ENCODE data around the gene PGBD5. TPM values are rescaled to one million over a fixed set of nuclear protein-coding genes. Genes with fewer than 3 reads are reported as not detected.

PGBD5 gene
- total and polyA plus RNA-seq, 2 of the 13 experiments (the other 11 are each of a cell fraction or from before 2014, with no cell fraction given) = 0.04 to 0.13 TPM

DNA sequence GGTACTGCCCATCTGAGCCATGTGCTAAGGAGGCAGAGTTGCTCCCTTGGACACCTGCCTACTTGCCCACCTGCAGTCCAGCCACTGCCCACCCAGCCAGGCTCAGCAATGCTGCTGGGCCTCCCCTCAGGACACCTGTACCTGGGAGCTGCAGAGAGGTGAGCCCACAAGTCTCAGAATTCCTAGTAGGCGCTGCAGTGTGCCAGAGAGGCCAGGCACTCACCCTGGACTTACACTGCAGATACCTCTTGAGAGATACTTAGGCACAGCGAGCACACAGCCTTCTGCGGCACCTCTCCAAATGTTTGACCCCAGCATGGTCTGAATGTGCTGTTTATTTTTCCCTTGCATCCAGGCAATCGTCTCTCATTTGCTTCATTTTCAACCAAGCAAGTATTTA lies 71.0 kb downstream of the PGBD5 start:
- Histone ChIP-seq H3K9me3 (ENCODE audit: low read length) (no peaks in the 10 kb centered on the region), H2AFZ (ENCODE audit: low read length) (no peak overlapping the region), H4K20me1 (ENCODE audit: insufficient read depth, low read length) (no peaks in the 10 kb centered on the region), H3K9ac (ENCODE audit: insufficient read depth, low read depth, low read length) (no peak overlapping the region), H3K27ac (ENCODE audit: extremely low read length, insufficient read depth, low read length) (no peak overlapping the region), H3K27me3 (ENCODE audit: control insufficient read depth in 1 of 2, insufficient read depth in 2 of 2, low read length in 2 of 2) (peaks cover 0 to 17% of the 10 kb centered on the region in 2 experiments; a peak in 3 of 5 replicates), H3K4me2 (ENCODE audit: low read depth, low read length) (no peak overlapping the region), H3K4me3 (replicated peaks in 1 of 3; ENCODE audit: insufficient read depth in 1 of 3, low read depth in 2 of 3, low read length in 3 of 3) (no peak overlapping the region), H3K79me2 (ENCODE audit: insufficient read depth, low read length) (no peaks in the 10 kb centered on the region), H3K36me3 (replicated peaks in 1 of 2; ENCODE audit: control insufficient read depth in 1 of 2, insufficient read depth in 2 of 2, low read length in 2 of 2) (no peaks in the 10 kb centered on the region), H3K4me1 (ENCODE audit: insufficient read depth, low read length) (no peaks in the 10 kb centered on the region)
- TF ChIP-seq ZBTB4 (CRISPR knock-in tag; IDR thresholded peaks at IDR 0.05; ENCODE audit: borderline replicate concordance) (no peak), ZNF816 (CRISPR knock-in tag; IDR thresholded peaks at IDR 0.05; ENCODE audit: borderline replicate concordance) (no peak), ZNF124 (CRISPR knock-in tag; IDR thresholded peaks at IDR 0.05) (no peak), FOSL1 (CRISPR knock-in tag; IDR thresholded peaks at IDR 0.05; ENCODE audit: borderline replicate concordance) (no peak), ZNF598 (CRISPR knock-in tag; IDR thresholded peaks at IDR 0.05; ENCODE audit: borderline replicate concordance) (no peak), SP4 (CRISPR knock-in tag; IDR thresholded peaks at IDR 0.05) (no peak), ZNF703 (CRISPR knock-in tag; IDR thresholded peaks at IDR 0.05; ENCODE audit: borderline replicate concordance) (no peak), THYN1 (CRISPR knock-in tag; IDR thresholded peaks at IDR 0.05; ENCODE audit: borderline replicate concordance, low read depth) (no peak), ZFP36 (IDR thresholded peaks at IDR 0.05; ENCODE audit: borderline replicate concordance, low read depth, low read length, partially characterized antibody) (no peak), TSC22D2 (CRISPR knock-in tag; IDR thresholded peaks at IDR 0.05; ENCODE audit: borderline replicate concordance) (no peak), NFKBIZ (CRISPR knock-in tag; IDR thresholded peaks at IDR 0.05) (no peak), ZNF619 (CRISPR knock-in tag; IDR thresholded peaks at IDR 0.05) (no peak)
- ATAC-seq (no peak), FAIRE-seq (no peak), DNase-seq (ENCODE audit: low spot score) (no peak)
- intact Hi-C loops (cut with micrococcal nuclease; ENCODE audit: unreplicated experiment) (no loop called here), in situ Hi-C loops (cut with HindIII; ENCODE audit: extremely low pct_ligation_motif_present, low pct_unique_long_range_greater_than_20kb) (no loop called here)
- CTCF ChIA-PET (ENCODE audit: low intra/inter-chr PET ratio, low total read pairs) = no interaction called here
- POLR2A ChIA-PET = no interaction called here
- no TSS peak for BruUV-seq (replicated peaks)
- WGBS (ENCODE audit: low lambda C conversion rate) = 50% methylated on average over 2 of the region's 4 CpGs
